ENCODE results near the gene PTPN18. TPM values are rescaled to one million over a fixed set of nuclear protein-coding genes. Genes with fewer than 3 reads are reported as not detected.
"Not testable (repeated sequence)": the region's sequence is repeated elsewhere in the genome, so short reads cannot be mapped to it uniquely, and the experiment has no call there.

PTPN18 gene
- total RNA-seq, 2 donors from 2014 or later, result 60.5 to 69.7 TPM

DNA sequence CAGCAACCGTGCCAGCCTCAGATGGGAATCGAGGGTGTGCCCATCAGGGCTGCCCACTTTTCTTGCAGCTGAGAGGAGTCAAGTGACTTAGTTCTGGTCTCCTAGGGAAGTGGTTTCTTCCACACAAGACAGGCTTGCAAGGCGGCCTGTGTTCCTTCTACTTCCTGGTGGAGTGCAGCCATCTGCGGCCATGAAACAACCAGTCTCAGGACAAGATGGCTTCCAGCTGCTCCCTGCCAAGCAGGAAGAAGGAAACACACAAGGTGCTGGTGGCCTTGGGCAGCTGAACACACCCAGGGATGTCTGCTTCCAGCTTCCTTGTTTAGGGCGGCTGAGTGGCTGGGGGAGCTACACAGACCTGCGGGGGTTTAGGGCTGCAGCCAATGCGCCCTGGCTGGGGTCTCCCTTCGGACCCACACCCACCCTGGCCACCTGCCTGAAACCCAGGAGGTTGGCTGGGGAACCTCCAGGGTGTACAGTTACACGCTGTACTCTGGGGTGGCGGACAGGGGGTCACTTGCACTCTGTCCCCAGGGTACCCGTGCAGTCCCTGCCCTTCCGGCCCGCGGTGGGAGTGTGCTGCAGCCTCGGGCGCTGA, 34.7 kb downstream of the PTPN18 start:
- no peaks in the 10 kb centered on the region for H3K27me3 Mint-ChIP-seq
- peaks cover 10% of the 10 kb centered on the region for H3K4me1 Mint-ChIP-seq
- H3K9me3 Mint-ChIP-seq, result no peaks in the 10 kb centered on the region
- H3K36me3 Mint-ChIP-seq (ENCODE audit: low read depth), result peaks cover 5% of the 10 kb centered on the region
- ATAC-seq (replicated peaks), result no peak
- H3K27ac Mint-ChIP-seq, result peak overlapping the region; percentile 61
- peak overlapping the region; percentile 80 for H3K4me3 Mint-ChIP-seq

DNA sequence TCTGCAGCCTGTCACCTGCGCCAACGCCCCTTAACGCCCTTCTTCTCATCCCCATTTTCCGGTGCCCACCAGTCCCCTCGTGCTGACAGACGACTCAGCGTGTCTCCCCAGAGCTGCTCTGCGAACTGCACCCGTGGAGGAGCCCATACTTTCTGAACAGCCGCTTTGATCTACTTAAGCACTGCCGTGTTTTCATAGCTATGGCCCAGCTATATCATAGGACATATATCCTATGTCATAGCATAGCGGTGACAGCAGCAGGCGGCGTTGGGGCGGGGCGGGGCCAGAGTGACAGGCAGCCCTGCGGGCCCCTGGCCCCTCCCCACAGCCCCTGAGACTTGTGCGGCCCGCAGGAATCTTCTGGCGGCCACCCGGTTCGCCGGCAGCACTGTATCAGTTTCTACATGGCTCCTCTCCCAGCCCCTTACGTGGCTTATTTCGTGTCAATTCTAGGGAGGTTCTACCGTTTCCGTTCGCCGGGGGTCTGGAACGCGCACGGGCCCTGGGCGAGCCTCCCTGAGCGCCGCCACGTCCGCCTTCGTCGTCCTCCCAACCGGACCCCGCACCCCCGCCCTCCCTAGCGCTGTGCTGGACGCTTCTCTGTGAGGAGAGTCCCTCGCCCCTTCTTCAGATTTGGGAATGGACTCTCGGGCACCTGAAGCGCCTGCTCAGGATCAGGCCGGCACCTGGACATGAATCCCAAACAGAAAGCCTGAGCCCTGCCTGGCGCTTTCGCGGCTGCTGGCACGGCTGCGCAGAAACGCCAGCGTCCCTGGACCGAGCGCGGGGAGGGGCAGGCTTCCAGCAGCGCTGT, 35.4 kb downstream of the PTPN18 start:
- Mint-ChIP-seq H3K27ac (peak overlapping the region; percentile 89), H3K4me3 (peak overlapping the region; percentile 80)

DNA sequence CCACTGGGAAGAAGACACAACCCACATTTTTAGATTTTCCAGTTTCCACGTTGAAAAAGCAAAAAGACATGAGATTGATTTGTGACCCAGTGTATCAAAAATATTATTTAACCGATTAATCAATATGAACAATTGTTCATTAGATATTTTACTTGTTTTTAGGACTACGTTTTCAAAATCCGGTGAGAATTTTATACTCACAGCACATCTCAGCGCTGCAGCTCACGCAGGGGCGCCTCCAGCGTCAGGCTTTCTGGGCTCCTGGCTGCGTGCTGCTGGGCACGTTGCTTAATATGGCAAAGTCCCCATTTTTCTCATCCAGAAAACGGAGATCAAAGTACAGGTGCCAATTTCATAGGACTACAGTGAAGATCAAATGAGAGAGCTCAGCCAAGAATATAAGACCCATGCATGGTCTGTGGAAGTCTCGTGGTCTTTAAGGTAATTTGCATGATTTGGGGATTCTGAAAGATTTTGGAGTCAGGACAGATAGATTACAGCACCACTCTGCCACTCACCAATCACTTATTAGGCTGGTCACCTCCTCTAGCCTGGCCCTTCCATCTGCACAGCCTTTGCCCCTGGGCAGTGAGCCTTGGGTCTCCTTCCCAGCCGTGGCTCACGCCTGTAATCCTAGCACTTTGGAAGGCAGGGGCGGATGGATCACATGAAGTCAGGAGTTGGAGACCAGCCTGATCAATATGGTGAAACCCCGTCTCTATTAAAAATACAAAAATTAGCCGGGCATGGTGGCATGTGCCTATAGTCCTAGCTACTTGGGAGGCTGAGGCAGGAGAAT, 36.2 kb downstream of the PTPN18 start:
- Mint-ChIP-seq H3K36me3 (ENCODE audit: low read depth) (peaks cover 5% of the 10 kb centered on the region), H3K9me3 (no peaks in the 10 kb centered on the region), H3K4me3 (peak overlapping the region; percentile 80), H3K27ac (peak overlapping the region; percentile 89), H3K4me1 (peaks cover 10% of the 10 kb centered on the region), H3K27me3 (no peaks in the 10 kb centered on the region)
- ATAC-seq (replicated peaks), result no peak

More for the DNA sequence above, 35.4 kb downstream of the PTPN18 start:
- no peaks in the 10 kb centered on the region for H3K9me3 Mint-ChIP-seq
- peaks cover 5% of the 10 kb centered on the region for H3K36me3 Mint-ChIP-seq (ENCODE audit: low read depth)
- H3K4me1 Mint-ChIP-seq, result peaks cover 10% of the 10 kb centered on the region
- ATAC-seq (replicated peaks), result peak; percentile 98
- H3K27me3 Mint-ChIP-seq, result no peaks in the 10 kb centered on the region

DNA sequence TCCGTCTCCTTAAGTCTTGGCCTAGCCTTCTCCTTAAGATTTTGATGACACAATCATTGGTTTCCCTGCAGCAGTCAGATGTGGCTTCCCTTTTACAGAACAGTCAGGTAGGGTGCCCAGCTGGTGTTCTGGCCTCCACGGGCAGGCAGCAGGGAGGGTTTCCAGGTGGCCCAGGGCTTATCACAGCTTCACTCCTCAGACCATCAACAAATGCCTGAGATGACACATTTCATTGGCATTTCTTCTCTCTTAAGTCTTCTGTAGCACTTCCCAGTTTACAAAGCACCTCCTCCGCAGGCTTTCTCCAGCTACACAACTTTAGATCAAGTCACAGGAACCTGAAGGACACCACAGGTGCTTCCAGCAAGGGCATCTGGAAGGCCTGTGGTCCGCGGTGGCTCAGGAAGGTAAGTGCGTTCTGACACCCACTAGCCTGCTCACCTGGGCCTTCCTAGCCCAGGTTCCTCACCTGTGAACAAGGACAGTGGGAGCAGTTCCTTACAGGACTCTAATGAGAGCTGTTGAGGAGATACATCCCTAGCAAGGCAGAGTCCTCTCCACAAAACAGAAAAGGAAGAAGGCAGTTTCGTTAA, 37.6 kb downstream of the PTPN18 start:
- no peaks in the 10 kb centered on the region for H3K9me3 Mint-ChIP-seq
- H3K4me1 Mint-ChIP-seq, result peaks cover 10% of the 10 kb centered on the region
- no peak for ATAC-seq (replicated peaks)
- no peaks in the 10 kb centered on the region for H3K27me3 Mint-ChIP-seq
- no peak overlapping the region for H3K27ac Mint-ChIP-seq
- H3K4me3 Mint-ChIP-seq, result peak overlapping the region; percentile 13
- peaks cover 5% of the 10 kb centered on the region for H3K36me3 Mint-ChIP-seq (ENCODE audit: low read depth)

DNA sequence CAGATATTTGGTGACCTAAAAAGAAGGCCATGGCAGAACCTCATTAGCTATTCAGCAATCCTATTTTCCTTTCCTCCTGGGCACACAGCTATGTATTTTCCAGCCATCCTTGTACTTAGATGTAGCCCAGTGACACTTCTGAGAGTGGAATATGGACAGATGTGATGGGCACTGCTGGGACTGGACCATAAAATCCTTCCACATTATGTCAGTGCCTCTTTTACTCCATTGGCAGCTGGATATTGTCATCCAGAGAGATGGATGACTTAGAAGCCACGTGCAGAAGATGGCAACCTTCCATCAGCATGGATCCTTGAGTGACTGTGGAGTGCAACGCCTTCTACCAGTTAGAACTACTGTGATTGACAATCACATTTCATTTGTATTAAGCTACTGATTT, 50.4 kb downstream of the PTPN18 start:
- not testable (repeated sequence) for H3K27ac Mint-ChIP-seq; H3K4me1 Mint-ChIP-seq; H3K4me3 Mint-ChIP-seq; H3K36me3 Mint-ChIP-seq (ENCODE audit: low read depth); H3K27me3 Mint-ChIP-seq; ATAC-seq (replicated peaks); H3K9me3 Mint-ChIP-seq

DNA sequence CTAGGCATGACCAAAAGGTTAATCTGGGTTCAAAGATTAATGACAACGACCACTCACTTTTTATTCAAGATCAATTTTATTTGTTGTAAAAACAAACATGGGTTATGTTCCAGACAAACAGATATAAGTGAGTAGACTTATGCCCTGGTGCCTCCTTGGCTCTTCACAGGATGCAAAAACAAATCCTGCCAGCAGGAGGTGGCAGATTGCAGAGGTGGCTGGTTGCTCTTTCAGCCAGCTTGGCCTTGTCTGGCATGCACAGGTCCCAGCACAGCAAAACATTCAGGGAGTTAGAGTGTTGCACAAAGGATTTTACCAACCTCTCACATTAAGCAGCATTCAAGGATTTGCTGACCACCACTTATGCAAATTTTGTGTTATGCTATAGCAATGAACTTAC, 60.8 kb downstream of the PTPN18 start:
- not testable (repeated sequence) for H3K27me3 Mint-ChIP-seq; H3K36me3 Mint-ChIP-seq (ENCODE audit: low read depth); H3K27ac Mint-ChIP-seq; ATAC-seq (replicated peaks); H3K9me3 Mint-ChIP-seq; H3K4me1 Mint-ChIP-seq; H3K4me3 Mint-ChIP-seq

DNA sequence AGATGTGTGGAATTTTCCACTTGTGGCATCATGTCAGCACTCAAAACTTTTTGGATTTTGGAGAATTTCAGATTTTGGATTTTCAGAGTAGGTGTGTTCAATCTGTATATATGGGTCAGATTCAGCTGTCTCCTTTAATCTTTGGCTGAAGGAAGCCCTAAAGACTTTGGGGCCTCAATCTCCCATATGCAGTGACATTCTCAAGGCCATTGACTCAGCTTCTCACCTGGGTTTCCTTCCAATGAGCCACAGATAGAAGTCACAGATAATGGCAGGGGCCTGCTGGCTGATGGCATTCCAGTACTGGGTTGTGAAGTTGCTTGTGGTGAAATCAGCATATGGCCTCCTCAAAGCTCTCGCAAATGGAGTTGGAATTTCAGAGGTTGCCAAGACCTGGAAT, 63.0 kb downstream of the PTPN18 start:
- H3K4me3 Mint-ChIP-seq; H3K9me3 Mint-ChIP-seq; H3K36me3 Mint-ChIP-seq (ENCODE audit: low read depth); ATAC-seq (replicated peaks); H3K4me1 Mint-ChIP-seq; H3K27me3 Mint-ChIP-seq; H3K27ac Mint-ChIP-seq: not testable (repeated sequence)

Other genes starting within 250 kb of the PTPN18 start
- not detected for gene POTEF, start 226.8 kb upstream of the PTPN18 start, total RNA-seq
- gene CCDC74B, start 210.9 kb upstream of the PTPN18 start, total RNA-seq, result 1 to 10 TPM; 1.3 to 4.4 TPM
- gene SMPD4, start 174.5 kb upstream of the PTPN18 start, total RNA-seq, result 100 to 1,000 TPM in 1 of 2 donors, 10 to 100 TPM in 1; 49.6 to 105 TPM
- 100 to 1,000 TPM; 326 to 373 TPM for gene MZT2B, start 173.8 kb upstream of the PTPN18 start, total RNA-seq
- not detected for gene TUBA3E, start 157.6 kb upstream of the PTPN18 start, total RNA-seq
- gene IMP4, start 13.2 kb upstream of the PTPN18 start, total RNA-seq, result 100 to 1,000 TPM in 1 of 2 donors, 10 to 100 TPM in 1; 79.8 to 134 TPM
- not detected for gene POTEI, start 153.3 kb downstream of the PTPN18 start, total RNA-seq
- gene CFC1B, start 165.2 kb downstream of the PTPN18 start, total RNA-seq, result not detected
- not detected for gene CFC1, start 243.5 kb downstream of the PTPN18 start, total RNA-seq